ENCODE results near the gene GRP. TPM values are rescaled to one million over a fixed set of nuclear protein-coding genes. Genes with fewer than 3 reads are reported as not detected.

Gene GRP
- total RNA-seq = not detected

DNA sequence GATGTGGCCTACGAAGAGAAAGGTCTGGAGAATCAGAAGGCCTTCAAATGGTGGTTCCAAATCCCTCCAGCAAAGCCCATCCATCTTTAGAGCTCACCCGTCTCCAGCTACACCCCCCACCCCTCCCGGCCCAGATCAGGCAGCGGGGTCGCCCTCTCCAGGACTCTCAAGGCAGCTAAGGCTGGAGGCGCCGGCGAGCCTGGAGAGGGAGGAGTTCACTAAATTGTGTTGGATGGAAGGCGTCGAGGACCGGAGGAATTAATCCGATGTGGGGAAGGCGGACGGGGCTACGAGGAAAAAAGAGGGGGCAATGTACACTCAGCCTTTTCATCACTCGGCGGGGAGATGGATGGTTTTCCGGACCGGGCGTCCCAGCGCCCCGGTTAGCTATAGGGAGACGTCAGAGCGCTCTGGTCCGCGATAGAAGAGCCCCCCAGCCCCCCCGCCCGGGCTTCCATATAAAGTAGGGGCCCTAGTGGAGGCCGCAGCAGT is at the start of gene GRP:
Gene GRP, plus strand, starts transcription at position 487 of the 492 bp plus-strand sequence. CDS start 108 bp downstream, outside the sequence.
- no peak within 1 kb of the TSS for H3K4me3 Mint-ChIP-seq
- ATAC-seq (ENCODE audit: low read depth) = no peak

DNA sequence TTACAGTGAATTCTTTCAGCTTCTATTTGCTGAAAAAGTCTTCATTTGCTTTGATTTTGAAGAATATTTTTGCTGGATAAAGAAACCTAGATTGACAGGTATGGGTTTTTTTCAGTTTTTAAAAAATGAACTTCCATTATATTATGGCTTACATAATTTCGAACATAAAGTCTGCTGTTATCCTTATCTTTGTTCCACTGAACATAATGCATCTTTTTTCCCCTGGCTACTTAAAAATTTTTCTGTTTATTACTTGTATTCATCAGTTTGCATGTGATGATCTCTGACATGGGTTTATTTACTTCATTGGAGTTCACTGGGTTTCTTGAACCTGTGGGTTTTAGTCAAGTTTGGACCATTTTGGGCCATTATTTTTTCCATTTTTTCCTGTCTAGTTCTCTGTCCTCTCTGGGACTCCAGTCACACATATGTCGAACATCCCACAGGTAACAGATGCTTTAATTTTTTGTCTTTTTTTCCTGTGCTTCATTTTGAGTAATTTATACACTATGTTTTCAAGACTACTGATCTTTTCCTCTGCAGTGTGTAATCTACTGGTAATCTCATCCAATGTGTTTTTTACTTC is 47.2 kb upstream of the GRP start:
- peaks cover 5% of the 10 kb centered on the region for H3K27me3 Mint-ChIP-seq
- H3K9me3 Mint-ChIP-seq = peaks cover 17% of the 10 kb centered on the region
- H3K27ac Mint-ChIP-seq = no peak overlapping the region
- POLR2A ChIA-PET = no interaction called here
- no peak for DNase-seq
- ATAC-seq (ENCODE audit: low read depth) = no peak
- no peak overlapping the region for H3K4me3 Mint-ChIP-seq
- no peaks in the 10 kb centered on the region for H3K36me3 Mint-ChIP-seq
- H3K4me1 Mint-ChIP-seq = no peaks in the 10 kb centered on the region

More for the DNA sequence above, at the start of gene GRP:
- H3K4me1 Mint-ChIP-seq = peaks cover 3% of the 10 kb centered on the region
- POLR2A ChIA-PET = no interaction called here
- no peak for DNase-seq
- no peaks in the 10 kb centered on the region for H3K36me3 Mint-ChIP-seq
- H3K27me3 Mint-ChIP-seq = peaks cover 74% of the 10 kb centered on the region
- H3K27ac Mint-ChIP-seq = no peak within 1 kb of the TSS
- H3K9me3 Mint-ChIP-seq = no peaks in the 10 kb centered on the region

DNA sequence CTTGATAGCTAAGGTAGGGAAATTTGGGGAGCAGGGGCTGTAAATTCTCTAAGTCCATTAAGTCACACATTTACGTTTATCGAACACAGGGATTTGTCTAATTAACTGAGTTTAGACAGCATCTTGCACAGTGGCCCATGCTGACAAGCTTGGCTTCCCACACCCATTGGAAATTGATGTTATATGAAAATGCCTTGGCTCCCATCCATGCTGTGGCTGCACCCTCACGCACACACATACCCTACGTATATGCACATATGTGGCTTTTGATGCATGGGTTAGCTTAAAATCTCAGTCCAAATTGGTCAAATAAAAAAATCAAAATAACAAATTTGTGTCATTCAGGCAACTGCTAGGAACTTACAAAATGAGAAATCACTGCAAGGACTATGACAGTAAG is 42.5 kb upstream of the GRP start:
- Mint-ChIP-seq H3K4me1 (no peaks in the 10 kb centered on the region), H3K27me3 (no peaks in the 10 kb centered on the region), H3K36me3 (no peaks in the 10 kb centered on the region), H3K27ac (no peak overlapping the region), H3K4me3 (no peak overlapping the region), H3K9me3 (peaks cover 11% of the 10 kb centered on the region)
- POLR2A ChIA-PET = no interaction called here
- DNase-seq (no peak), ATAC-seq (ENCODE audit: low read depth) (no peak)

DNA sequence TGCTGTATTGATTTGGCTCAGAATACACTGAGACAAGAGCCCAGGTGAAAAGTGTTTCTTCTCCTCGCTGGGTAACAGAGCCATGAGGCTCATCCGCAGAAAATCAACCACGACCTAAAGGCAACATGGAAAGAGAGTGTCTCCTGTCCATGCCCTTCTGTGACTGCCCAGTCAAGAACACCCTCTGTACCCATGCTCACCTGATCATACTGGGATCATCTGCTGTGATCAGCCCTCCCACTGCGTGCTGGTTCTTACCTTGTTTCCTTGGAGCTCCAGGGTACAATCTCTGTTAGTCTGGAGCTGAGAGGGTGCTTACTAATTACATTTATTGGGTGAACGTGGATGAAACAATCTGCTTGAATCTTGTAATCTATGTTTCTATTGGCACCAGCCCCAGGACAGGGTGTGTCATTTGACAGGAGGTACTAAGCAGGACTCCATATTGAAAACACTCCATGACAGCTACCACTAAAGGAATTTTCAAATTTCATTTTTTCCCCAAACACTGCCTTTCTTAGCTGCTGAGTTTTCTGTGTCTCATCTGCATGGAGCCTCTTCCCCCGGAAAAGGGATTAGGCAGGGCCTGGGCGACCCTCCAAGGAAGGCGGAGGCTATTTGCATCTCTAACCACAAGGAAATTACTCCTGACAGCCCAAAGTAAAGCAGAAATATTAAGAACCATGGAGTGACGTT is 39.7 kb upstream of the GRP start:
- Mint-ChIP-seq H3K27me3 (peaks cover 4% of the 10 kb centered on the region), H3K27ac (no peak overlapping the region), H3K4me1 (no peaks in the 10 kb centered on the region), H3K4me3 (no peak overlapping the region), H3K9me3 (no peaks in the 10 kb centered on the region), H3K36me3 (no peaks in the 10 kb centered on the region)
- ATAC-seq (ENCODE audit: low read depth) (no peak), DNase-seq (no peak)
- POLR2A ChIA-PET = no interaction called here

DNA sequence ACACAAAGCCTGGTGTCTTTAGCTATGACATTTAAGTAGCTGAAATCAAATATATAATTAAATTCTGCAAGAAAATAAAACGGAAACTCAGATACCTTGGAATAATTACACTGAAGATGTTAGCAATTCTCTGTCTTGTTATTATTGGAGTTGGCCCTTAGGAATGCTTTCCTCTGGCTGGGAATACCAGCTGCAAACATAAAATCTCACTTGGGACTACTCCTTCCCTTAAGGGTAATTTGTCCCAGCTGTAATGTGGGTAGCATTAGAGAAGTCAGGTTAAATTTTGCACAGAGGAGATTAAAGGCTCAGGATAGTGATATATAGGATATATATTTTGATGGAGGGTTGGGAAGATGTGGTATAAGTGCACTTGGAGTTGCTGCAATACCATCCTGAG is 37.3 kb upstream of the GRP start:
- DNase-seq (no peak), ATAC-seq (ENCODE audit: low read depth) (no peak)
- no peak overlapping the region for H3K27ac Mint-ChIP-seq

DNA sequence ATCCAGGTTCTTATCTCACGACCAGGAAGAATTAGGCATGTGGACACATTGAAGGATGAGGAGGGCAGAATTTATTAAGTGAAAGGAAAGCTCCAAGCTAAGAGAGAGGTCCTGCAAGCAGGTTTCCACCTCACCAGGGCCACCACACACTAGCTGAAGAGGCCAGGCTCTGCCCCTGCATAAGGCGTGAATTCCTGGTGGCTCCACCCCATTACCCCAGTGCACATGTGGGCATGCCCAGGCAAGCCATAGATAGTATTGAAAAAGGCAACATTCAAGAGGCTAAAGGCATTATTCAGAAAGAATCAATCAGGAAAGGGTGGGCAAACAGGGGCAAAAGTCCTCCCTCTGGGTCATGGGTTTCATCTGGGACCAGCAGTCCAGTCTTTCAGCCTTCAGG is 30.9 kb upstream of the GRP start:
- H3K9me3 Mint-ChIP-seq = no peaks in the 10 kb centered on the region
- H3K27ac Mint-ChIP-seq = no peak overlapping the region
- H3K36me3 Mint-ChIP-seq = no peaks in the 10 kb centered on the region
- DNase-seq = no peak
- POLR2A ChIA-PET = no interaction called here
- no peak overlapping the region for H3K4me3 Mint-ChIP-seq
- no peak for ATAC-seq (ENCODE audit: low read depth)
- peaks cover 12% of the 10 kb centered on the region for H3K27me3 Mint-ChIP-seq
- no peaks in the 10 kb centered on the region for H3K4me1 Mint-ChIP-seq

More for the DNA sequence above, 37.3 kb upstream of the GRP start:
- H3K36me3 Mint-ChIP-seq = no peaks in the 10 kb centered on the region
- no peaks in the 10 kb centered on the region for H3K4me1 Mint-ChIP-seq
- H3K4me3 Mint-ChIP-seq = no peak overlapping the region
- H3K9me3 Mint-ChIP-seq = no peaks in the 10 kb centered on the region
- H3K27me3 Mint-ChIP-seq = peaks cover 14% of the 10 kb centered on the region
- POLR2A ChIA-PET = no interaction called here

DNA sequence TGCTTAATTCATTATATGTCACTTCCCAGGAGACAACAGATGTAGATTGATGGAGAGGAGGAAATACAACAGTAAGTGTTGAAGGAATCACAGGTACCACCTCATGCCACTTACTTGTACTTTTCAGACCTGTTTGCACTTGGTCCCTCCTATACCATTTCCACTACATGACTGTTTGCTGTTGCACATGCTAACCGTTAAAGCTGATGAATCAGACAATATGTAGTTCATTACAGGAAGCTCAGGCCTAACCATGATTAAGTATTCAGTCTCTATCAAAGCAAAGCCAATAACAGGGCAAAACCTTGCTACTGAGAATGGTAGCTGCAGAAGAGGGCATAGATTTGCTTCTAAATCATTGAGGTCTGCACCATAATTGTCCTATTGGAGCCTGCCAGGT is 30.2 kb upstream of the GRP start:
- no peaks in the 10 kb centered on the region for H3K4me1 Mint-ChIP-seq
- H3K4me3 Mint-ChIP-seq = no peak overlapping the region
- no peak for ATAC-seq (ENCODE audit: low read depth)
- POLR2A ChIA-PET = no interaction called here
- no peaks in the 10 kb centered on the region for H3K9me3 Mint-ChIP-seq
- no peak for DNase-seq
- peaks cover 12% of the 10 kb centered on the region for H3K27me3 Mint-ChIP-seq
- no peaks in the 10 kb centered on the region for H3K36me3 Mint-ChIP-seq
- no peak overlapping the region for H3K27ac Mint-ChIP-seq

DNA sequence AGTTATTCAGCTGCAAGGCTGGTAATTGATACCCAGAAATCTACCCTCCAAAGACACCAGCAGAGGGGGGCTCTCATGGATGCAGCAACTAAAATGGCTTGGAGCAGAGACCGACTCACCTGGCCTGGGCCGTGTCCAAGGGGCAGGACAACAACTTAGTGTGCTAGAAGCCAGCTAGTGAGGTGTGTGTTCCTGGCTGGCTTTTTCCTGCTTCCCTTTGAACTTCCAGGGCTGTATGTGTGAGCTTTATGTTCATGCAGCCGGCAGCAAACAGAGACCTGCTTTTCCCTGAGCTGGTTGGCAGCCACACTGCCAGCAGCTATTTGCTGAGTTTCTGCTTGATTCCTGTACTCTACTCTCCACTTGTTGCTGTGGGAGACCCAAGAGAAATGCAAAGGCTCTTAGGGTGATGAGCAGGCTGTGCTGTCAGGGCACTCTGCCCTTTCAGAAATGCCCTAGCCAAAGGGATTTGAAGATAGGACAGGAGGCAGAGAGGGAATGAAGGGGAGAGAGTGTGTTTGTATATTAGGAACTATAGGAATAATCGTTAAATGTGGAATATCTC is 23.7 kb upstream of the GRP start:
- Mint-ChIP-seq H3K27ac (no peak overlapping the region), H3K36me3 (no peaks in the 10 kb centered on the region), H3K4me3 (no peak overlapping the region), H3K27me3 (peaks cover 14% of the 10 kb centered on the region), H3K9me3 (no peaks in the 10 kb centered on the region), H3K4me1 (no peaks in the 10 kb centered on the region)
- DNase-seq (no peak), ATAC-seq (ENCODE audit: low read depth) (no peak)
- POLR2A ChIA-PET = no interaction called here

DNA sequence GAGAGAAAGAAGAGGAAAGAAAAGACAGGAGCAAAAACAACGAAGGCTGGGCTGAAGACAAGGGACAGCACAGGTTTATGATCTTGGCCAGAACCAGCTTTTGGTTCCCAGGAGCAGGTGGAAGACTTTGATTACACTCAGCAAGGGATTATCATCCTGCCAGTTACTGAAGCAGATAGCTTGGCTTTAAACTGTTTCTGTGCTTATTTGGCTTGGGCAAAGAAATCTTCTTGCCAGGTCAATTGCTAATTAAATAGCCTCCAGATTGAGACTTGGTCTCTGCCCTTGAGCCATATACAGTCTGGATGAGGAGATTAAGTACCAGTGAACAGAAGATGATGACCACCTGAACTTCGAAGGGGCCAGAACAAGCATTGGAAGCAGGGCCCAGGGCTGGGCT is 22.3 kb upstream of the GRP start:
- Mint-ChIP-seq H3K27me3 (peaks cover 17% of the 10 kb centered on the region), H3K27ac (no peak overlapping the region), H3K36me3 (no peaks in the 10 kb centered on the region), H3K4me1 (no peaks in the 10 kb centered on the region), H3K9me3 (no peaks in the 10 kb centered on the region), H3K4me3 (no peak overlapping the region)
- DNase-seq = no peak
- POLR2A ChIA-PET = no interaction called here
- no peak for ATAC-seq (ENCODE audit: low read depth)

DNA sequence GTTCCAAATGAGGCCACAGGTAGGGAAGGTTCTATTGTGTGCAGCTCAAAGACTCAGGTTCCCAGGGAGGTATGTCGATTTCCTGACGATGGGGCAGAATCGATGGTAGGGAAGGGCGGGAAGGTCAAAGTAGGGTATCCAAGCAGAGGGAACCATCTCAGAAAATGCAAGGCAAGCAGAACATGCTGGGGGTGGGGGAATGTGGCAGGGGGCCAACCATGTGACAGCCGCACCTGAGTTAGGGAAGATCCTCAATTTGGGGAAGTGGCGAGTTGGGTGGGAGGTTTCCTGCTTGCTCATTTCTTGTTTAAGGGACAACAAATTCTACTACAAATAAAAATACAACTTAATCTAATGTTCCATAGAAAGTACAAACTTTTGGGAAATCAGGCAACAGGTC is 21.7 kb upstream of the GRP start:
- Mint-ChIP-seq H3K4me3 (no peak overlapping the region), H3K4me1 (no peaks in the 10 kb centered on the region), H3K36me3 (no peaks in the 10 kb centered on the region), H3K9me3 (no peaks in the 10 kb centered on the region), H3K27me3 (peaks cover 20% of the 10 kb centered on the region), H3K27ac (no peak overlapping the region)
- ATAC-seq (ENCODE audit: low read depth) (no peak), DNase-seq (no peak)
- POLR2A ChIA-PET = no interaction called here

DNA sequence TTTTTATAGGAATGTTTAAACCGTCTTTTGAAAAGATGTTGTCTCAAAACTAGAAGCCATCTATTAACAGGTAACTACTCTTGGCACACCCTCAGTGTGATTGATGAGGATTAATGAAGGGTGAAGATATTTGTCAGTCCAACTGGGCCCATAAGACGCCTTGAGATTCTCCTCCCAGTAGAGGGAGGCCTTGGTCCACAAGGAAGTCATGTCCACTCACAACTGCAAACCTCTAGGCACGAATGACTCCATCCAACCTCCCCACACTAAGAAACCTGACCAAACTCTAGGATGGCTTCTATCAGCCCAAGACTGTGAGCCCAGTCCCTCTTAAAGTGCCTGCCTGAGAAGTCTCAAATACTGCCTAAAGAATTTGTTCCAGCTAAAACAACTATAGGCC is 19.2 kb upstream of the GRP start:
- no peak for ATAC-seq (ENCODE audit: low read depth)
- Mint-ChIP-seq H3K9me3 (no peaks in the 10 kb centered on the region), H3K4me1 (no peaks in the 10 kb centered on the region), H3K27me3 (peaks cover 28% of the 10 kb centered on the region), H3K4me3 (no peak overlapping the region), H3K36me3 (no peaks in the 10 kb centered on the region), H3K27ac (no peak overlapping the region)
- POLR2A ChIA-PET = no interaction called here
- DNase-seq = no peak

DNA sequence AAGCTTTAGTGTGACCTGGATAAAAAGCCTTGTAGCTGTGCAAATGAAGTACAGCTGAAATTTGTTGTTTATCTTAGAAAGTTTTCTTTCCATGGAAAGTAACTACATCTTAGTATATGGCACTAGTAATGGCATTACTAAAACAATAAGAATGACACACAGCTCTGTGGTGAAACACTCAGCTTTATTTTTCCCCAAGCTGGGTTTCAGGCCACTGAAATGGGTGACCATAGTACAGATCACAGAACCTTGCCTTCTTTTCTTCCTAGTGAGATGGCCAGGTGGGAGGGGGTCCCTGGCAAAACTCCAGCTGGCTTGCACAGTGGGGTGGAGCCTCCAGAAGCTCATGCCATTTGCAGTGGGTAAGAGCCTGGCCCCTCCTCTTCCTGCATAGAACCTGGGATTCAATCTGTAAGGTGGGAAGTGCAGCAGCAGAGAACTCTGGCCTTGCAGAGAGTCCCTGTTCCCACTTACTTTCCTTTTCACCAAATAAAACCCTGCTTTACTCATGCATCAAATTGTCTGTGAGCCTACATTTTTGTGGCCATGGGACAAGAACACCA is 17.6 kb upstream of the GRP start:
- ATAC-seq (ENCODE audit: low read depth) (no peak), DNase-seq (no peak)
- Mint-ChIP-seq H3K36me3 (no peaks in the 10 kb centered on the region), H3K27ac (no peak overlapping the region), H3K4me1 (no peaks in the 10 kb centered on the region), H3K4me3 (no peak overlapping the region), H3K27me3 (peaks cover 31% of the 10 kb centered on the region), H3K9me3 (no peaks in the 10 kb centered on the region)
- POLR2A ChIA-PET = no interaction called here

DNA sequence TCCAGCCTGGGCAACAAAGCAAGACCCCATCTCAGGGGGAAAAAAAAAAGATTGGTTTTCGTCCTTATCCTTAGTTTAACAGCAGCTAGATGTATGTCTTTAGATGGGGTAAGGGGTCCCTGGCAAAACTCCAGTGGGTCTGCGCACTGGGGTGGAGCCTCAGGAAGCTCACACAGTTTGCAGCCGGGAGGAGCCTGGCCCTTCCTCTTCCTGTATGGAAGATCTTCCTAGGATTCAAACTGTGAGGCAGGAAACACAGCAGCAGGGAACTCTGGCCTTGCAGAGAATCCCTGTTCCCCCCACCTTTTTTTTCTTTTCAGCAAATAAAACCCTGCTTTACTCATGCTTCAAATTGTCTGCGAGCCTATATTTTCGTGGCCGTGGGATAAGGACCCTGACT is 12.5 kb upstream of the GRP start:
- Mint-ChIP-seq H3K27ac (no peak overlapping the region), H3K4me3 (no peak overlapping the region), H3K27me3 (peaks cover 21% of the 10 kb centered on the region), H3K9me3 (no peaks in the 10 kb centered on the region), H3K4me1 (no peaks in the 10 kb centered on the region), H3K36me3 (no peaks in the 10 kb centered on the region)
- ATAC-seq (ENCODE audit: low read depth) = no peak
- POLR2A ChIA-PET = no interaction called here
- DNase-seq = no peak

DNA sequence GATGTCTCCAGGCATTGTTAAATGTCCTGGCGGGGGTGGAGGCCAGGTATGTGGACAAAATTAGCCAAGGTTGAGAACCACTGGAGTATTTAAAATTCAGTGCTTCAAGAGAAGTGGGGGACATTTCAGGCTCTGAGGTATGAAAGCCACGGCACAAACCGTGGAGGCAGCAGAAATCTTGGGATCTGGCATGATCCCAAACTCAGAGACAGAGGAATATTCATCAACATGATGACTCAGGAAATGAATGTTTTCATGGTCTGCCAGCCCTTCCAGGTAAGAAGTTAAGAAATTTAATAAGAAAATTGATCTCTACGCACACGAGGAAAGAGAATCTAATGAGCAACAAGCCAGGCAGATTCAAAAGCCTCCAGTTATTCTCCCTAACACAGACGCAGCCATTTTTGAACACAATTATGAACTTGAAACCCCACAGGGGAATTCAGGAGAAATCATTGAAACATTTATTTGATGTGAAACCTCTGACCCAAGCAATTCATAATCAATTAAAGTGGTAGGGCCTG is 11.3 kb upstream of the GRP start:
- Mint-ChIP-seq H3K27me3 (peaks cover 14% of the 10 kb centered on the region), H3K27ac (no peak overlapping the region), H3K9me3 (no peaks in the 10 kb centered on the region), H3K4me1 (no peaks in the 10 kb centered on the region), H3K36me3 (no peaks in the 10 kb centered on the region), H3K4me3 (no peak overlapping the region)
- POLR2A ChIA-PET = no interaction called here
- DNase-seq (no peak), ATAC-seq (ENCODE audit: low read depth) (no peak)
